Caco-2 (cell line): ENCODE measurements around the gene ST3GAL3. TPM values are rescaled to one million over a fixed set of nuclear protein-coding genes. Genes with fewer than 3 reads are reported as not detected.

Experiments used
- BruUV-seq: library from RNA; stranded (reverse); fragments of 400-500 nt; replicated peaks from 2 replicates; lab custom pipeline; 2021; lab: Mats Ljungman, UMichigan
- CTCF ChIA-PET: fragments of 300-600 bp; sonication (Branson Sonifier 250); formaldehyde crosslinking; loops from one replicate; lab custom pipeline; 2022; ENCODE audit warnings: antibody characterized with exemption; lab: Charles Lee
- POLR2A ChIA-PET: fragments of 300-600 bp; sonication (Branson Sonifier 250); formaldehyde crosslinking; loops from one replicate; lab custom pipeline; 2022; ENCODE audit warnings: antibody characterized with exemption; lab: Charles Lee
- DNase-seq, 2 experiments: peaks; one replicate each; pipeline versions ENCODE4 v3.0.0 to v3.0.0-alpha.2; 2020 to 2022
- H3K27me3 ChIP-seq: replicated peaks from 2 replicates; pipeline ENCODE4 v1.6.0; 2011; ENCODE audit warnings: low read length; ENCODE audit not compliant: control insufficient read depth, insufficient read depth
- H3K36me3 ChIP-seq: 2 replicates; pipeline ENCODE4 v1.5.1; 2011; ENCODE audit warnings: low read length; ENCODE audit not compliant: control insufficient read depth, insufficient read depth
- H3K4me1 ChIP-seq: fragments of 250-450 bp; sonication (Bioruptor Pico); 2 replicates; pipeline ENCODE4 v1.5.1; 2020; ENCODE audit warnings: mild to moderate bottlenecking
- H3K4me3 ChIP-seq: 2 replicates; pipeline ENCODE4 v1.5.1; 2011; ENCODE audit warnings: low read depth, mild to moderate bottlenecking, control low read depth, low read length
- H3K9me3 ChIP-seq: fragments of 250-450 bp; sonication (Bioruptor Pico); 2 replicates; pipeline ENCODE4 v1.5.1; 2020; ENCODE audit warnings: mild to moderate bottlenecking, moderate library complexity
- H3K27ac Mint-ChIP-seq: one replicate; pipeline ENCODE4 v1.8.0; 2022; ENCODE audit warnings: mixed read lengths; ENCODE audit not compliant: unreplicated experiment
- H3K27me3 Mint-ChIP-seq: one replicate; pipeline ENCODE4 v1.8.0; 2022; ENCODE audit warnings: mixed read lengths; ENCODE audit not compliant: insufficient read depth, unreplicated experiment
- H3K36me3 Mint-ChIP-seq: one replicate; pipeline ENCODE4 v1.8.0; 2022; ENCODE audit warnings: mild to moderate bottlenecking, mixed read lengths; ENCODE audit not compliant: insufficient read depth, unreplicated experiment
- H3K4me1 Mint-ChIP-seq: one replicate; pipeline ENCODE4 v1.8.0; 2022; ENCODE audit warnings: low read depth, mixed read lengths; ENCODE audit not compliant: unreplicated experiment
- H3K4me3 Mint-ChIP-seq: one replicate; pipeline ENCODE4 v1.8.0; 2022; ENCODE audit warnings: mild to moderate bottlenecking, moderate library complexity, mixed read lengths; ENCODE audit not compliant: unreplicated experiment
- H3K9me3 Mint-ChIP-seq: one replicate; pipeline ENCODE4 v1.8.0; 2022; ENCODE audit warnings: mixed read lengths; ENCODE audit not compliant: unreplicated experiment
- intact Hi-C: fragments of 100-400 bp; cut with micrococcal nuclease; formaldehyde crosslinking; loops from one replicate; pipeline ENCODE4 v1.10.0; 2022; ENCODE audit not compliant: unreplicated experiment
- total RNA-seq: library from RNA; stranded (reverse); gene quantifications from 2 replicates; pipeline ENCODE4 v1.2.3, GENCODE V29; 2022
- TF ChIP-seq, protein P1 (sequence below), 2 experiments: fragments of 200-600 bp in 1 of 2; IDR thresholded peaks; 1 replicate in 1 of 2; 2 replicates in 1 of 2; pipeline versions ENCODE4 v1.5.1 to v1.8.0; 2011 to 2022; ENCODE audit warnings: antibody characterized with exemption in 1 of 2, control low read depth in 1 of 2, inconsistent platforms in 1 of 2, low read depth in 1 of 2, low read length in 1 of 2, mild to moderate bottlenecking in 1 of 2, moderate library complexity in 1 of 2; ENCODE audit not compliant: insufficient read depth in 1 of 2, severe bottlenecking in 1 of 2, unreplicated experiment in 1 of 2

Gene ST3GAL3
- total RNA-seq, 1 experiment from 2014 or later = 5.6 TPM

DNA sequence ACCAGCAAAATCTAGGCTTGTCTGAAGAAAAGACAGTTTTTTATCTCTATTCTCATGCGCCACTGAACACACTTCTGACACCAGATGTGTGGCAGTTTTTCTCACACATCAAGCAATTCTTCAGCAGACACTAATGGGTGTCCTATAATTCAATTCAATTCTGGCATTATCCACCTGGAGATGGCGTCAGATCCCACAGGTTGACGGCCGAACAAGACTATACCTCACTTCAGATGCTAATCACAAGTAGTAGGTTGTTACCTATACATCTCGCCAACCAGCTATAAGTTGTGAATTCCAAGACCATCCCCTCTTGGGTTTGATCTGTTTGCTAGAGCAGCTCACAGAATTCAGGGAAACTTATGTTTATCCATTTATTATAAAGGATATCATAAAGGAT lies 136.3 kb downstream of the ST3GAL3 start:
- intact Hi-C loops = no loop called here
- Histone ChIP-seq H3K36me3 (no peaks in the 10 kb centered on the region), H3K9me3 (no peaks in the 10 kb centered on the region), H3K4me3 (no peak overlapping the region), H3K4me1 (no peaks in the 10 kb centered on the region), H3K27me3 (no peaks in the 10 kb centered on the region)
- TF ChIP-seq, protein P1, sequence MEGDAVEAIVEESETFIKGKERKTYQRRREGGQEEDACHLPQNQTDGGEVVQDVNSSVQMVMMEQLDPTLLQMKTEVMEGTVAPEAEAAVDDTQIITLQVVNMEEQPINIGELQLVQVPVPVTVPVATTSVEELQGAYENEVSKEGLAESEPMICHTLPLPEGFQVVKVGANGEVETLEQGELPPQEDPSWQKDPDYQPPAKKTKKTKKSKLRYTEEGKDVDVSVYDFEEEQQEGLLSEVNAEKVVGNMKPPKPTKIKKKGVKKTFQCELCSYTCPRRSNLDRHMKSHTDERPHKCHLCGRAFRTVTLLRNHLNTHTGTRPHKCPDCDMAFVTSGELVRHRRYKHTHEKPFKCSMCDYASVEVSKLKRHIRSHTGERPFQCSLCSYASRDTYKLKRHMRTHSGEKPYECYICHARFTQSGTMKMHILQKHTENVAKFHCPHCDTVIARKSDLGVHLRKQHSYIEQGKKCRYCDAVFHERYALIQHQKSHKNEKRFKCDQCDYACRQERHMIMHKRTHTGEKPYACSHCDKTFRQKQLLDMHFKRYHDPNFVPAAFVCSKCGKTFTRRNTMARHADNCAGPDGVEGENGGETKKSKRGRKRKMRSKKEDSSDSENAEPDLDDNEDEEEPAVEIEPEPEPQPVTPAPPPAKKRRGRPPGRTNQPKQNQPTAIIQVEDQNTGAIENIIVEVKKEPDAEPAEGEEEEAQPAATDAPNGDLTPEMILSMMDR (IDR thresholded peaks at IDR 0.05; ENCODE audit: insufficient read depth in 1 of 2, low read depth in 1 of 2, low read length in 1 of 2, severe bottlenecking in 1 of 2, unreplicated experiment in 1 of 2) = no peak
- peaks cover 7% of the 10 kb centered on the region for H3K4me1 Mint-ChIP-seq
- H3K27ac Mint-ChIP-seq = no peak overlapping the region
- ChIA-PET POLR2A (no interaction called here), CTCF (interaction anchor here (0.5 kb wide), 1 partner anchor 530 kb away, joined by 5 read pairs; no protein-coding TSS in a partner anchor)
- peaks cover 14% of the 10 kb centered on the region for H3K9me3 Mint-ChIP-seq
- DNase-seq = no peak
- H3K27me3 Mint-ChIP-seq = no peaks in the 10 kb centered on the region
- no TSS peak for BruUV-seq
- H3K36me3 Mint-ChIP-seq = no peaks in the 10 kb centered on the region
- no peak overlapping the region for H3K4me3 Mint-ChIP-seq

DNA sequence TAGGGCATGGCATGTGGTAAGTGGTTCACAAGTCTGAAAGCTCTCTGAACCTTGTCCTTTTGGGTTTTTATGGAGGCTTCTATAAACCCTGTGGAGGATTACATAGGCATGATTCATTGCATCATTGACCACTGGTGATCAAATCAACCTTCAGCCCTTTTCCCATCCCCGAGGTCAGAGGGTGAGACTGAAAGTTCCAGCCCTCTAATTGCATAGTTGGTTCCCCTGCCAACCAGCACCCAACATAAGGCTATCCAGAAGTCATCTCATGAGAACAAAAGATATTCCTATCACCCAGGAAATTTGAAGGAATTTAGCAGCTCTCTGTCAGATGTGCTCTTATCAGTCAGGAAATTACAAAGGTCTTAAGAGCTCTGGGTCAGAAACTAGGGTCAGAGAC lies 136.8 kb downstream of the ST3GAL3 start:
- H3K9me3 ChIP-seq = no peaks in the 10 kb centered on the region
- Mint-ChIP-seq H3K36me3 (no peaks in the 10 kb centered on the region), H3K9me3 (peaks cover 14% of the 10 kb centered on the region), H3K27me3 (no peaks in the 10 kb centered on the region), H3K27ac (no peak overlapping the region), H3K4me3 (no peak overlapping the region), H3K4me1 (peaks cover 7% of the 10 kb centered on the region)
- no peaks in the 10 kb centered on the region for H3K27me3 ChIP-seq
- H3K4me3 ChIP-seq = no peak overlapping the region
- H3K4me1 ChIP-seq = no peaks in the 10 kb centered on the region
- no peaks in the 10 kb centered on the region for H3K36me3 ChIP-seq
- ChIA-PET CTCF (no interaction called here), POLR2A (no interaction called here)
- no TSS peak for BruUV-seq
- DNase-seq = peak in 1 of 2 experiments; percentile 13
- intact Hi-C loops = no loop called here
- TF ChIP-seq, protein P1 (IDR thresholded peaks at IDR 0.05; ENCODE audit: insufficient read depth in 1 of 2, low read depth in 1 of 2, low read length in 1 of 2, severe bottlenecking in 1 of 2, unreplicated experiment in 1 of 2) = no peak

DNA sequence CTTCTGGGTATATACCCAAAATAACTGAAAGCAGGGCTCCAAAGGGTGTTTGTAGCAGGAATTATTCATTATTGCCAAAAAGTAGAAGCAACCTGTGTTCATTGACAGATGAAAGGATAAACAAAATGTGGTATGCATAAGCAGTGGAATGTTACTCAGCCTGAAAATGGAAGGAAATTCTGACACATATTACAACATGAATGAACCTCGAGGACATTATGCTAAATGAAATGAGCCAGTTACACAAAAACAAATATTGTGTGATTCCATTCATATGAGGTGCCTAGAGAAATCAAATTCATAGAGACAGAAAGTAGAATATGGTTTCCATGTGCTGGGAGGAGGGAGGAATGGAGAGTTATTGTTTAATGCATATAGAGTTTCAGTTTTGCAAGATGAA lies 140.0 kb downstream of the ST3GAL3 start:
- Mint-ChIP-seq H3K4me1 (peaks cover 1% of the 10 kb centered on the region), H3K36me3 (no peaks in the 10 kb centered on the region), H3K27ac (no peak overlapping the region), H3K4me3 (no peak overlapping the region), H3K9me3 (peaks cover 6% of the 10 kb centered on the region), H3K27me3 (no peaks in the 10 kb centered on the region)
- no peaks in the 10 kb centered on the region for H3K9me3 ChIP-seq
- H3K27me3 ChIP-seq = no peaks in the 10 kb centered on the region
- CTCF ChIA-PET = no interaction called here
- no peaks in the 10 kb centered on the region for H3K36me3 ChIP-seq
- H3K4me3 ChIP-seq = no peak overlapping the region
- TF ChIP-seq, protein P1 (IDR thresholded peaks at IDR 0.05; ENCODE audit: insufficient read depth in 1 of 2, low read depth in 1 of 2, low read length in 1 of 2, severe bottlenecking in 1 of 2, unreplicated experiment in 1 of 2) = no peak
- POLR2A ChIA-PET = no interaction called here
- intact Hi-C loops = no loop called here
- H3K4me1 ChIP-seq = no peaks in the 10 kb centered on the region
- no peak for DNase-seq
- no TSS peak for BruUV-seq
